GM19438 (cell line): ENCODE results near the gene NRROS.
A peak's percentile ranks its signal among the peaks of the same experiment; 100 is the strongest.

ENCODE experiments used
- ATAC-seq: cut with Tn5 transposase; IDR thresholded peaks from one replicate; pipeline ENCODE4 v1.9.1; 2021; ENCODE audit warnings: low read depth; ENCODE audit not compliant: unreplicated experiment

The NRROS gene

DNA sequence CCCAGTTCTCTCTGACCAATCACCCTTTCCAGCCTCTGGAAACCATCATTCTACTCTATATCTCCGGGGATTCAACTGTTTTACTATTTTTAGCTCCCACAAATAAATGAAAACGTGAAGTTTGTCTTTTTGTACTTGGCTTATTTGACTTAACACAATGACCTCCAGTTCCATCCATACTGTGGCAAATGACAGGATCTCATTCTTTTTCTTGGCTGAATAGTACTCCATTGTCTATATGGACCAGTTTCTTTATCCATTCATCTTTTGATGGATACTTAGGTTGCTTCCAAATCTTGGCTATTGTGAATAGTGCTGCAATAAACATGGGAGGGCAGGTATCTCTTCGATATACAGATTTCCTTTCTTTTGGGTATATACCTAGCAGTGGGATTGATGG is 34.1 kb downstream of the NRROS start:
- ATAC-seq: no peak

DNA sequence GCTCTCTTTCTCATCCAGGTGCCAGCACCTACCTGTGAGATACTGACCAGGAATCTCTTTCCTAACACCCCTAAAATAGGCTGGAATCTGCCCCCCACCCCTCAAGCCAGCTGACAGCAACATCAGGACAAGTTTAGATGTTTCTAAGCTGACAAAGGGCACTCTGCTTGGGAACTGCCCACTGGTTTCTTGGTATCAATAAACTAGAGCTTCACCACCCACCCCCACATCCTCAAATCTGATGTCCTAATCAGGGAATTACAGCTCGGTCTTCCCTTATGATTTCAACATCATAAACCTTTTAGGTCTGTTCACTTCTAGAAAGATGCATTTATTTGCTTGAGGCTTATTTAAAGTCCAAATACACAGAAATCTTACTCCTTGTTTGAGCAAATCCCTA is 37.9 kb downstream of the NRROS start:
- ATAC-seq: no peak

DNA sequence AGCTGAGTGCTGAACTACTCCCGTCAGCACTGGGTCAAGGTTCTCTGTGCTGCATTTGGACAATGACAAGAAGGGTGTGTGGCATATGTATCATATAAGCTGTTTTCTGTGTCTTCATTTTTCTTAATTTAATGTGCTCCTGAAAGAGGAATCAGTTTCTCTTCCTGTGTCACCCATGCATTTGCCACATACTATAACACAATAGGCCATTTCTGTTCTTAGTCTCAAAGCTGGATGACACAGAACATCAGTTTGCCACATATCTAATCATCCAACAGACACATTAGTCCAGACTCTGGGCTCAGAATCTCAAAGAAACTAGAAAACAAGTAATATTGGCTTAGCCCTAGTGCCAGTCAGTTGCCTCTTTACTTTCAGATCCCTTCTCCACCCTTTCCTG is 38.4 kb downstream of the NRROS start:
- ATAC-seq: no peak

DNA sequence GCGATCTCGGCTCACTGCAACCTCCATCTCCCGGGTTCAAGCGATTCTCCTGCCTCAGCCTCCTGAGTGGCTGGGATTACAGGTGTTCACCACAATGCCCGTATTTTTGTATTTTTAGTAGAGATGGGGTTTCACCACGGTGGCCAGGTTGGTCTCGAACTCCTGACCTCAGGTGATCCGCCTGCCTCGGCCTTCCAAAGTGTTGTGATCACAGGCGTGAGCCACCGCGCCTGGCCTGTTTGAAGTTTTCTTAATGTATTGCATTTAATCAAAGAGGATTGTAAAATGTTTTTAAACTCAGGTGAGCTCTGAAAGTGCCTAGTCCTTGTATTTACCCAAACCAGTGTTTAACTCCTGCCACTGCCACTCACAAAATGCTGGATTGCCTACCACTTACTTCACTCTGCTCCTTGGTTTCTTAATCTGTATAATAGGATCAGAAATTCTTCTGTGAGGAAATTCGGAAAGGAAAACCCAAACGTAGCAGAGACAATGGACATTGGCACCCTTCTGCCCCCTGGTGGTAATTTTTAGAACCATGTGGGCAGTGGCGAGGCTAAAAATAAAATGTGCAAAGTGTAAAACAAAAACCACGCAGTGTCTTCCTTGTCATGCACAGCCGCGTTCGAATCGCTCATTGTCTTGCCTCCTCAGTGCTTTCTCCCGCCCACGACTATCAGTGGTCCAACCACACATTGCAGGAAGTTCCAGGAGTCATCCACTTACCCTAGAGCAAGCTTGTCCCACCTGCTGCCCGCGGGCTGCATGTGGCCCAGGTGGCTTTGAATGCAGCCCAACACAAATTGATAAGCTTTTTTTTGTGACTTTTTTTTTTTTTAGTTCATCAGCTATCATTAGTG is 45.3 kb downstream of the NRROS start:
- peak; percentile 88 for ATAC-seq

DNA sequence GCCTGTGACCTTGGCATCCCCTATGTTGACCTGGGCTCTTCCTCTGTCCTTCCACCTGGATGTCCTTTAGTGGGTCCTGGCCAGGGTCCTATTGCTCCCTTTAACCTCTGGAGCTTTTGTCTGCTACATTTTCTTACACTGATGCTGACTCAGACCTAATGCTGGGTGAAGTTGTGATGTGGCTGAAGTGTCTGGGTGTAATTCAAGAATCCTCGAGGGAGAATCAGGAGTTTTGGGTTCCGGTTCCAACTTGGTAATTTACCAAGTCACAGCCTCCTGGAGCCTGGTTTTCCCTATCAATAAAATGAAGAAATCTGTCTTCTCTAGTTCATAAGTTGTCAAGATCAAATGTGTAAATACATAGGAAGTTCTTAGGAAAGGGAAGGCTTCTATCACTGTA is 46.9 kb downstream of the NRROS start:
- ATAC-seq: no peak

DNA sequence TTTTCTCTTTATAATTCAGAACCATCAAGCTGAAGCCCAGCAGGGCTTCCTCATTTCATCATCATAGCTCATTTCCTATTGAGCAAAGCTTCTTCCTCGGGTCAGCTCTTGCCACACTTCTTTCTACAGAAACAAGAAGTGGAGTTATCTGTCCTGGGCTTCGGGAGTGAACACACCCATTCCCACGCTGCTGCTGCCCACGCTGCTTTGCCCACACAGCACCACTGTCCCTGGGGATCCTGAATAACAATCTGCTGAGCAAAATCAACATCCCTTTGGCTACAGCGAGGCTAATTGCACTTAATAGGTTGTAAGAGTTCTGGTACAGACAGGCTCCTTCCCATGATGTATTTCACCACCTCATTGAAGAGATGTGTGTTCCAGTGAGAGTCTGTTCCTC is 48.9 kb downstream of the NRROS start:
- no peak for ATAC-seq

DNA sequence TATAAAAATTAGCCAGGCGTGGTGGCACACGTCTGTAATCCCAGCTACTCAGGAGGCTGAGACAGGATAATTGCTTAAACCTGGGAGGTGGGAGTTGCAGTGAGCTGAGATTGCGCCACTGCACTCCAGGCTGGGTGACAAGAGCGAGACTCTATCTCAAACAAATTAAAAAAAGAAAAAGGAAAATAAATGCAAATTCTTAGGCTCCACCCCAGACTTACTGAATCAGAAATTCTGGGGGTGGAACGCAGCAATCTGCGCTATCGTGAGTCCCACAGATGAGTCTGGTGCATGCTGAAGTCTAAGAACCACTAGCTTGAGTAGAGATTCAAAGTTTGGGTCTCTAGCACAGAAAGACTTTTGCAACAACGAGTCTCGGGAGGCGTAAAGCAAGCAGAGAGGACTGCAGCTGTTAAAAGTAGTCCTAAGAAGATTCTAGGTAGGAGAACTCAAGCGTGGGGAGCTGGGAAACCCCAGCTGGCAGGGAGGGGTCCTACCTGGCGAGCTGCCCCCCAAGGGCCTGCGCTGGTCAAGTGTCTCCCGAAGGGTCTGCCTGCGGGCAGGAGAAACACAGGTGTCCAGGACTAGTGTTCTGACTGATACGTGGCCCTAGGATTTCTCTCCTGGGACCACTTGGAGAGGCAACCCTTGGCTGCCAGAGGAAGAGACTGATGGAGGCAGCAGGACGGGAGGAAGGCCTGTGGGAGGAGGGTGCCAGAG is 50.6 kb downstream of the NRROS start:
- no peak for ATAC-seq

DNA sequence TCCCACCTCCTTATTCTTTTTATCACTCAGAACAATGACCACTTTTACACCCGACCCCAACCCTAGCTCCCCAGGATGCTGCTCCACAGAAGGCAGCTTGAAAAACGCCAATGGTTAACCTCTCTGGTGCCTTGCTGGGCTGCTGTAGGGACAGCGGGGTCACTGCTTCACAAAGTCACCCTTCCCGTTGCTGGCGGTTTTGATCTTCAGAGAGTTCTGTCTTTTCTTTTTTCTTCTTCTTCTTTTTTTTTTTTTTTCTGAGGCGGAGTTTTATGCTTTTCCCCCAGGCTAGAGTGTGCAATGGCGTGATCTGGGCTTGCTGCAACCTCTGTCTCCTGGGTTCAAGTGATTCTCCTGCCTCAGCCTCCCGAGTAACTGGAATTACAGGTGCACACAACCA is 51.9 kb downstream of the NRROS start:
- ATAC-seq: no peak

DNA sequence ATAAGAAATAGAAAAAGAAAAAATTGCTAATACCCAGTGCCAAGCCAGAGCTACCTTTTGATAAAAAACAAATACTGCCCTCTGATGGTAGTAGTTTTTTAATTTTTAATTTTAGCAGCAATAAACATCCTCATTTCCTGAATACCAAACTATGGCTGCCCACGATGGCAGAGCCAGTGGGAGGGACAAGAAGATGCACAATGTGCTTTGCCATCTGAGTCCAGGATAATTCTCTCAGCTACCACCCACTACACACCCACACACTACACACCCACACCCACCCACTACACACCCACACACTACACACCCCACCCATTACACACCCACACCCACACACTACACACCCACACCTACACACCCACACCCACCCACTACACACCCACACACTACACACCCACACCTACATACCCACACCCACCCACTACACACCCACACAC is 54.7 kb downstream of the NRROS start:
- ATAC-seq: no peak

DNA sequence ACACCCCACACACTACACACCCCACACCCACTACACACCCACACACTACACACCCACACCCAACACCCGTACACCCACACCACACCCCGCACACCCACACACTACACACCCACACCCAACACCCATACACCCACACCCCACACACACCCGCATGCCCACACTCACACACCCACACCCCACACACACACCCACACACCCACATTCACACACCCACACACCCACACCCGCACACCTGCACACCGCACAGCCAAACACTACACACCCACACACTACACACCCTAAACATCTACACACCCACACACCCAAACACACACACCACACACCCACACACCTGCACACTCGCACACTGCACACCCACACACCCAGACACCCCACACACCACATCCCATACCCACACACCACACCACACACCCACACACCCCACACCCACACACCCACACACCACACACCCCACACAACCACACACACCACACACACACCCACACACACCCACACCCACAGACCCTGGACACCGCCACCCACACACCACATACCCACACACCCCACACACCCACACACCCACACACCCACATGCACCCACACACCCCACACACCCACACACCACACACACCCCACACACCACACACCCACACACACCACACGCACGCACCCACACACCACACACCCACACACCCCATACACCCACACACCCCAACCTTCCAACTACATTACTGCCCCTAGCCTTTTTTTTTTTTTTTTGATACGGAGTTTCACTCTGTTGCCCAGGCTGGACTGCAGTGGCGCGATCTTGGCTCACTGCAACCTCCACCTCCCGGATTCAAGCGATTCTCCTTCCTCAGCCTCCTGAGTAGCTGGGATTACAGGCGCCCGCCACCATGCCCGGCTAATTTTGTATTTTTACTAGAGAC is 55.7 kb downstream of the NRROS start:
- ATAC-seq: no peak

DNA sequence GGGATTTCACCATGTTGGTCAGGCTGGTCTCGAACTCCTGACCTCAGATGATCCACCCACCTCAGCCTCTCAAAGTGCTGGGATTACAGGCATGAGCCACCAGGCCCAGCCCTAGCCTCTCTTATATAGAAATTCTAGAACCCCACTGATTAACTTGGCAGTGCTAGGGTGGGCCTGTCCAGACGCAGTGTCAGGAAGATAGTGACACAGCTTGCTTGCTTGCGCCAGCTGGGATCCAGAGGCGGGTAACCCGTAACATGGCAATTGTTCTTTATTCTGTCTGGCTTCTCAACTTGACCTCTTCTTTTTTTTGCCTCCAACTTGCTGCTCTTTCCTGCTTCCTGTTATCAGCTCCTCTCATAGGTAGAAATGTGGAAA is 56.3 kb downstream of the NRROS start:
- ATAC-seq: no peak

DNA sequence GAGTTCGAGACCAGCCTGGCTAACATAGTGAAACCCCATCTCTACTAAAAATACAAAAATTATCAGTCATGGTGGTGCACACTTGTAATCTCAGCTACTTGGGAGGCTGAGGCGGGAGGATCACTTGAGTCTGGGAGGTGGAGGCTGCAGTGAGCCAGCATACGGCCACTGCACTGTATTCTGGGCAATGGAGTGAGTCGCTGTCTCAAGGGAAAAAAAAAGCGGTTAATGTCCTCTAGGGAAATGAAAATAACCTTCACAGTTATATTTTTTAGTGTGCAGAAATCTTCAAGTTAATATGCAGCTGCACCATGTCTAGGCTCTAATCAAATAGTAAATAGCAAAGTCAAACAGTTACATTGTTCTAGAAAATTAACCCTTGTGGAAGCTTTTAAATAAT is 57.8 kb downstream of the NRROS start:
- no peak for ATAC-seq

DNA sequence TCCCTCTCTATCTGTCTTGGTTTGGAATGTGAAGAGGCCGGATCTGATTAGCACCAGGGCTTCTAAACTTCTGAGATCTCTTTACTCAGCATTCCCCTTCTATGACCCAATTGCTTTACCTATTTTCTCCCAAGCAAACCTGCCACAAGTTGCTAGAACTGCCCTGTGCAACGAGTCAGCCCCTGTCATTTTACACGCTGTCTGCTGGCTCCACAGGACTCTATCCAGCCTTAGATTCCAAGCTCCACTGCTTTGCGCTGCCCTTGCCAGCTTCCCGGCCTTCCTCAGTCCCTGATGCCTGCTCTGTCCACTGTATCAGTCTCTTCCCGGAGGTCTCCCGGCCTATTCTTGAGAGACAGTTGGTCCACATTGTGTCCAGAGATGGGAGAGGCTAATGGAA is 60.3 kb downstream of the NRROS start:
- ATAC-seq: no peak

DNA sequence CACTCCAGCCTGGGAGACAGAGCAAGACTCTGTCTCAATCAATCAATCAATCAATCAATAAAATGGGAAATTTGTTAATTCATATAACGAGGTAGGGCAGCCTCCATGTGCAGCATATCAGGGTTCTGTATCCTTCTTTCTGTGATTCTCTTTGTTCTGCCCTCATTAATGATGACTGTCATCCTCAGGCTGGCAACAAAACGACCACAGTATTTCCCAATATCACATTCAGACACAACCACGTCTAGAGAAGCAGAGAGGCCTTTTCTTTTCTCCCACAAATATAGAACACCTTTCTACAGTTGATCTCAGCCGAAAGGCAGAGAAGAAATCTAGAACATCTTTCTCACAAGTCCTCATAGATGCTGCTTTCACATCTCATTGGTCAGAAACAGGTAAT is 61.3 kb downstream of the NRROS start:
- no peak for ATAC-seq

DNA sequence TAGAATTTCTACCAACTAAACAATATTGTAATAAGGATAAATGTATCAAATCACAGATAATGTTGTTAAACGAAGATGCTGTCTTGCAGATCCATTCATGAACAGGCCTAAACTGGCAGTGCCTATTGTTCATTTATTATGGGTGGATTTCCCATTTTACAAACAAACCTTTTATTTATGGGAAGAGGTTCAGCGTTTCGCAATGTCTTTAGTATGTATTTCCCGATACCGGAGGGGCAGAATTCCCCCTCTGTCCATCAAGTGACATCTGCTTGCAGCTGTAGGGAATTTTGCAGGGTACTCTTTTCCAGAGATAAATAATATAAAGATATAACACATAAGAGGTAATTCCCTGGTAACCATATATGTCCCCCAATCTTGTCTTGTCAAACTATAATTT is 66.8 kb downstream of the NRROS start:
- ATAC-seq: no peak

DNA sequence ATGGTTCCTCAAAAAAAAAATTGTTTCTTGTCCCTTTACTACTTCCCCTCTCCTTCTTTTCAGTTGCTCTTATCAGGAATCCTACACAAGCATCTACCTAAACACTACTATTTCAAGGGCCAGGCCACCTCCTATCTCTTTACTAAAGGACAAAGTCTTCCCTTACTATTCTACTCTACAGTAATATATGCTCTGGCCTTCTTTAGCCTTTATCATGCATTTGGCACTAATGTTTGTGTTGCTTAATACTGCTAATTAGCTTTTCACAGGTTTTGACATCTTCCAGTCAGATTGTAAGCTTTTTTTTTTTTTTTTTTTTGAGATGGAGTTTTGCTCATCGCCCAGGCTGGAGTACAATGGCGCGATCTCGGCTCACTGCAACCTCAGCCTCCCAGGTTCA is 67.2 kb downstream of the NRROS start:
- no peak for ATAC-seq

DNA sequence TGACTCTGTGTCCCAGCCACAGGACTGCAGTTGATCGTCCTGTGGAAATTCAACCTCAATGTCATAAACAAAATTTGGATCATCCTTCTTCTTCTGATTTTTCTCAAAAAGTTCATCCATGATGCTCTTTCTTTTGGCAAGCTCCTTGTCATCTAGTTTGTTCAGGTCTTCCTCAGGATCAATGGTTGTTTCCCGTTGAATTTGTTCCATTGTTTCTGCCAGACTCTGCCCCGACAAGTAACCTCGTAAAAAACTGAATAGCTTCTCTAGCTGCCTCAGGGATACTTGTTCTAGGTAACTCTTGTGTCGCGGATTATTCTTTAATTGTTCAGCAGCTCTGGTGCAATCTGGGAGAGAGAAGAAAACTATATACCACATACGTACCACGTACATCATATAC is 68.1 kb downstream of the NRROS start:
- no peak for ATAC-seq

DNA sequence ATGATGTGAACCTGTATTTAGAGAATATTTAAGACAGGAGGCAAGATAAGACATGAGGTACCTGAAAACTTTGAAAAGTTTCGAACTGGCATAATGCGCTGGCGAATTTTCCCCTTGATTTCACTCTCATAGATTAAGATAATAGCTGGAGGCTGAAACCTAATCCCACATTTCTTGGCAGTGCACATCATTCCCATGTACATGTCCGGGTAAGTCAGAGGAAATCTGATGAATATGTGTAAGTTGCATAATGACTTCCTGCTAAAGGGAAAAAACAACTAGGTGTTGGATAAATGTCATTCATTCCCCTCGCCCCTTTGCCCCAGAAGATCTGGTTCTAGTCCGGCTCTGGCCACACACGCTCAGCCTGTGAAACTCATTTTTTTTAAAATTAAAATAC is 69.0 kb downstream of the NRROS start:
- ATAC-seq: no peak
